Mesendoderm (in vitro differentiated cells): ENCODE measurements around the gene ZCCHC4.

Source experiments
- DNase-seq: peaks from one replicate; pipeline ENCODE4 v3.0.0; 2013
- H2AK5ac ChIP-seq: 2 replicates; pipeline ENCODE4 v1.6.1; 2013; ENCODE audit warnings: low read length, inconsistent platforms
- H2BK120ac ChIP-seq: 2 replicates; pipeline ENCODE4 v1.6.1; 2013; ENCODE audit warnings: low read depth, mild to moderate bottlenecking, low read length, moderate library complexity, mixed read lengths
- H2BK15ac ChIP-seq: replicated peaks from 2 replicates; pipeline ENCODE4 v1.6.1; 2013; ENCODE audit warnings: low read depth, mild to moderate bottlenecking, moderate library complexity
- H2BK5ac ChIP-seq: 2 replicates; pipeline ENCODE4 v1.6.1; 2013; ENCODE audit warnings: low read length, inconsistent platforms
- H3K18ac ChIP-seq: 2 replicates; pipeline ENCODE4 v1.6.1; 2013; ENCODE audit warnings: mild to moderate bottlenecking, low read length, mixed read lengths
- H3K23ac ChIP-seq: one replicate; pipeline ENCODE4 v1.6.1; 2013; ENCODE audit warnings: low read length
- H3K27ac ChIP-seq: 2 replicates; pipeline ENCODE4 v1.5.1; 2013; ENCODE audit warnings: low read depth, mild to moderate bottlenecking, inconsistent platforms, low read length, moderate library complexity
- H3K27me3 ChIP-seq: 2 replicates; pipeline ENCODE4 v1.6.1; 2013; ENCODE audit warnings: low read length, control low read depth, mild to moderate bottlenecking, inconsistent platforms; ENCODE audit not compliant: insufficient read depth, poor library complexity
- H3K36me3 ChIP-seq: 2 replicates; pipeline ENCODE4 v1.6.1; 2013; ENCODE audit warnings: low read length, inconsistent platforms; ENCODE audit not compliant: control insufficient read depth, insufficient read depth
- H3K4ac ChIP-seq: one replicate; pipeline ENCODE4 v1.6.1; 2013; ENCODE audit warnings: low read depth, mild to moderate bottlenecking, low read length, moderate library complexity
- H3K4me1 ChIP-seq: 2 replicates; pipeline ENCODE4 v1.6.1; 2013; ENCODE audit warnings: low read depth, low read length, inconsistent platforms; ENCODE audit not compliant: control insufficient read depth
- H3K4me2 ChIP-seq: 2 replicates; pipeline ENCODE4 v1.6.1; 2013; ENCODE audit warnings: low read length
- H3K4me3 ChIP-seq: 2 replicates; pipeline ENCODE4 v1.5.1; 2013; ENCODE audit warnings: mild to moderate bottlenecking, low read length
- H3K56ac ChIP-seq: one replicate; pipeline ENCODE4 v1.6.1; 2013; ENCODE audit warnings: low read length
- H3K79me1 ChIP-seq: 2 replicates; pipeline ENCODE4 v1.6.1; 2013; ENCODE audit warnings: low read length, inconsistent platforms
- H3K79me2 ChIP-seq: 2 replicates; pipeline ENCODE4 v1.6.1; 2013; ENCODE audit warnings: mild to moderate bottlenecking, low read length; ENCODE audit not compliant: control insufficient read depth, insufficient read depth
- H3K9ac ChIP-seq: 2 replicates; pipeline ENCODE4 v1.6.1; 2013; ENCODE audit warnings: low read length, inconsistent platforms
- H4K5ac ChIP-seq: one replicate; pipeline ENCODE4 v1.6.1; 2013; ENCODE audit warnings: low read length
- H4K8ac ChIP-seq: one replicate; pipeline ENCODE4 v1.6.1; 2013; ENCODE audit warnings: low read depth, mild to moderate bottlenecking, control low read depth, low read length, moderate library complexity
- WGBS: extraction: QIAGEN DNeasy Blood & Tissue Kit; methylation state at CpG from one replicate; pipeline ENCODE4 v1.1.7; 2013; ENCODE audit warnings: low lambda C conversion rate, missing lambda C conversion rate; ENCODE audit not compliant: insufficient coverage; ENCODE audit errors: extremely low coverage; 5-methylcytosine and 5-hydroxymethylcytosine counted together

ZCCHC4 gene

GRCh38 chr4:25403699-25404098 is 91.1 kb downstream of the ZCCHC4 start:
- Histone ChIP-seq H3K79me1 (no peaks in the 10 kb centered on the region), H2BK5ac (no peak overlapping the region), H3K4ac (no peak overlapping the region), H3K79me2 (no peaks in the 10 kb centered on the region), H4K8ac (no peak overlapping the region), H3K36me3 (peaks cover 4% of the 10 kb centered on the region), H3K4me2 (no peak overlapping the region), H2AK5ac (no peak overlapping the region), H3K9ac (no peak overlapping the region), H3K56ac (no peak overlapping the region), H2BK15ac (no peak overlapping the region), H3K27me3 (no peaks in the 10 kb centered on the region), H3K23ac (no peak overlapping the region), H3K4me3 (no peak overlapping the region), H3K27ac (no peak overlapping the region), H4K5ac (no peak overlapping the region), H2BK120ac (no peak overlapping the region), H3K18ac (no peak overlapping the region), H3K4me1 (no peaks in the 10 kb centered on the region)
- DNase-seq = no peak

GRCh38 chr4:25405453-25405852 is 92.9 kb downstream of the ZCCHC4 start:
- Histone ChIP-seq H3K9ac (no peak overlapping the region), H2BK120ac (no peak overlapping the region), H3K27me3 (no peaks in the 10 kb centered on the region), H3K23ac (no peak overlapping the region), H2AK5ac (no peak overlapping the region), H3K18ac (no peak overlapping the region), H3K27ac (no peak overlapping the region), H3K79me1 (no peaks in the 10 kb centered on the region), H2BK5ac (no peak overlapping the region), H4K5ac (no peak overlapping the region), H3K4ac (no peak overlapping the region), H2BK15ac (no peak overlapping the region), H3K56ac (no peak overlapping the region), H3K79me2 (no peaks in the 10 kb centered on the region), H3K4me2 (no peak overlapping the region), H3K36me3 (no peaks in the 10 kb centered on the region), H3K4me3 (no peak overlapping the region), H4K8ac (no peak overlapping the region), H3K4me1 (no peaks in the 10 kb centered on the region)
- DNase-seq = no peak
- no CpG with 5 or more reads among the region's 2 CpGs for WGBS

- Histone ChIP-seq H3K36me3 (no peaks in the 10 kb centered on the region), H2BK15ac (no peak overlapping the region), H4K8ac (no peak overlapping the region), H3K4ac (no peak overlapping the region), H4K5ac (no peak overlapping the region), H3K27ac (no peak overlapping the region), H3K27me3 (no peaks in the 10 kb centered on the region), H2BK120ac (no peak overlapping the region), H3K23ac (no peak overlapping the region), H3K79me1 (no peaks in the 10 kb centered on the region), H3K56ac (no peak overlapping the region), H3K18ac (no peak overlapping the region), H3K9ac (no peak overlapping the region), H3K4me3 (no peak overlapping the region), H3K4me1 (no peaks in the 10 kb centered on the region), H3K4me2 (no peak overlapping the region), H2BK5ac (no peak overlapping the region), H3K79me2 (no peaks in the 10 kb centered on the region), H2AK5ac (no peak overlapping the region)
- no peak for DNase-seq
- WGBS = no CpG with 5 or more reads among the region's 5 CpGs
Measured at GRCh38 chr4:25406081-25406692, 93.6 kb downstream of the ZCCHC4 start.

GRCh38 chr4:25410820-25411529 is 98.4 kb downstream of the ZCCHC4 start:
- no peaks in the 10 kb centered on the region for H3K79me2 ChIP-seq
- no peak overlapping the region for H3K27ac ChIP-seq
- no peak overlapping the region for H3K56ac ChIP-seq
- H3K4ac ChIP-seq = no peak overlapping the region
- H4K8ac ChIP-seq = no peak overlapping the region
- no peaks in the 10 kb centered on the region for H3K79me1 ChIP-seq
- no peaks in the 10 kb centered on the region for H3K27me3 ChIP-seq
- no peaks in the 10 kb centered on the region for H3K36me3 ChIP-seq
- DNase-seq = no peak
- no peaks in the 10 kb centered on the region for H3K4me1 ChIP-seq
- no peak overlapping the region for H3K4me2 ChIP-seq
- H3K9ac ChIP-seq = no peak overlapping the region
- no peak overlapping the region for H4K5ac ChIP-seq
- H2BK120ac ChIP-seq = no peak overlapping the region
- WGBS = no CpG with 5 or more reads among the region's 4 CpGs
- no peak overlapping the region for H2AK5ac ChIP-seq
- no peak overlapping the region for H2BK15ac ChIP-seq
- H3K18ac ChIP-seq = no peak overlapping the region
- no peak overlapping the region for H2BK5ac ChIP-seq
- no peak overlapping the region for H3K4me3 ChIP-seq
- H3K23ac ChIP-seq = no peak overlapping the region

- H3K18ac ChIP-seq = no peak overlapping the region
- no peak overlapping the region for H3K27ac ChIP-seq
- 100% methylated on average over 1 of the region's 3 CpGs for WGBS
Measured at GRCh38 chr4:25413261-25413660, 100.7 kb downstream of the ZCCHC4 start.

GRCh38 chr4:25417014-25417413 is 104.4 kb downstream of the ZCCHC4 start:
- H2BK120ac ChIP-seq = no peak overlapping the region
- H3K4me2 ChIP-seq = no peak overlapping the region
- H3K18ac ChIP-seq = no peak overlapping the region
- no peak overlapping the region for H3K4ac ChIP-seq
- H3K23ac ChIP-seq = no peak overlapping the region
- no peaks in the 10 kb centered on the region for H3K4me1 ChIP-seq
- H3K79me1 ChIP-seq = no peaks in the 10 kb centered on the region
- no peak for DNase-seq
- no peak overlapping the region for H2BK15ac ChIP-seq
- H3K9ac ChIP-seq = no peak overlapping the region
- no peak overlapping the region for H2BK5ac ChIP-seq
- no peak overlapping the region for H3K56ac ChIP-seq
- no peaks in the 10 kb centered on the region for H3K27me3 ChIP-seq
- no peak overlapping the region for H3K4me3 ChIP-seq
- H3K79me2 ChIP-seq = no peaks in the 10 kb centered on the region
- WGBS = no CpG with 5 or more reads among the region's 2 CpGs
- no peaks in the 10 kb centered on the region for H3K36me3 ChIP-seq
- no peak overlapping the region for H2AK5ac ChIP-seq
- no peak overlapping the region for H3K27ac ChIP-seq
- no peak overlapping the region for H4K5ac ChIP-seq
- H4K8ac ChIP-seq = no peak overlapping the region

More at GRCh38 chr4:25413261-25413660, 100.7 kb downstream of the ZCCHC4 start:
- no peaks in the 10 kb centered on the region for H3K79me1 ChIP-seq
- H4K5ac ChIP-seq = no peak overlapping the region
- no peak overlapping the region for H3K4me3 ChIP-seq
- no peak overlapping the region for H3K9ac ChIP-seq
- H2BK120ac ChIP-seq = no peak overlapping the region
- no peak overlapping the region for H2BK5ac ChIP-seq
- no peak overlapping the region for H2BK15ac ChIP-seq
- H3K23ac ChIP-seq = no peak overlapping the region
- no peak overlapping the region for H3K4me2 ChIP-seq
- H3K4me1 ChIP-seq = no peaks in the 10 kb centered on the region
- H3K79me2 ChIP-seq = no peaks in the 10 kb centered on the region
- no peak overlapping the region for H2AK5ac ChIP-seq
- H3K4ac ChIP-seq = no peak overlapping the region
- no peaks in the 10 kb centered on the region for H3K36me3 ChIP-seq
- H4K8ac ChIP-seq = no peak overlapping the region
- H3K56ac ChIP-seq = no peak overlapping the region
- no peak for DNase-seq
- H3K27me3 ChIP-seq = no peaks in the 10 kb centered on the region
